C4-2B (cell line): ENCODE results near the gene COX7A2L.
"Not testable (repeated sequence)": the region's sequence is repeated elsewhere in the genome, so short reads cannot be mapped to it uniquely, and the experiment has no call there.

Experiments used
- H3K27ac ChIP-seq: fragments of 450-650 bp; 2 replicates; pipeline ENCODE4 v1.5.1; 2017
- CTCF ChIP-seq: fragments of 450-650 bp; conservative IDR thresholded peaks from 2 replicates; pipeline ENCODE4 v1.5.1; 2017; ENCODE audit warnings: mild to moderate bottlenecking
- ZFX ChIP-seq: fragments of 450-650 bp; IDR thresholded peaks from 2 replicates; pipeline ENCODE4 v1.6.1; 2017

COX7A2L gene

DNA sequence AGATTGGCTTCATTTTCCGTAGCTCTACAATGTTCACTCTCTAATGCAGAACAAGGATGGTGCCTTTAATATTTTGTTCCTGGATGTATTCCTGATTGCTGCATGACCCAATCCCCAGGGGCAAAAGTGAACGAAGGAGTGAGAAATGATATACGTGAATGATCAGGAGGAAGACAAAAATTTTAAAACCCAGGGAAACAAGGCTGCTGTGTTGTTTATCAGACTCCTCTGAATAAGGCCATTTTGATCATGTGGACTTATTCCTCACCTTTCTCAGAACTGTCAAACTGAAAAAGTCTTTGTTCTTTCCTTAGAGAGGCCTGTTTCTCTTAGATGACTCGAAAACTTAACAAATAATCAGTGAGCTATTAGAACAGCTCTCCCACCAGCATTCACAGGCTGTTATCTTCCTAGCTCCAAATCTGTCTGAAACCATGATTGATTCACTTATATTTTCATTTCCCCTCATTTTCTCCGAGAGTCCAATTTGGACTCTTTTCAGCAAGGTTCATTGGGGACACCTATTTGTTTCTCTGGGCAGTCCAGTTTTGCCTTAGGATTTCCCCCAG lies 29.5 kb upstream of the COX7A2L start:
- no peak overlapping the region for H3K27ac ChIP-seq
- TF ChIP-seq ZFX (no peak), CTCF (no peak)

DNA sequence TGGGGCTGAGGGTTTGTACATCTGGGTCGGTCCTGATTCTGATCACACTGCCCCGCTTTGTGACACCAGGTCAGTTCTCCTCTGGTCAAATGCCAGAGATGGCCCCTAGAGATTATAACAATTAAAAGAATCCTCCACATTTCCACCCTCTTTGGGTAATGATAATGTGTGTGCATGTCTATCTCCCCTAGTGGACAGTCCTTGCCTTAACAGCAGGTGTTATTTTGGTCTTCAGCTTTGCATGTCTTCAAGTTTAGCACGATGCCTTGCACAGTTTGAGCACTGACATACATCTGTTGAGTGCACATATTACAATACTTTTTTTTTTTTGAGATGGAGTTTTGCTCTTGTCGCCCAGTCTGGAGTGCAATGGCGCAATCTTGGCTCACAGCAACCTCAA lies 25.7 kb upstream of the COX7A2L start:
- H3K27ac ChIP-seq, result no peak overlapping the region
- TF ChIP-seq ZFX, result no peak
- peak; percentile 28 for TF ChIP-seq CTCF

DNA sequence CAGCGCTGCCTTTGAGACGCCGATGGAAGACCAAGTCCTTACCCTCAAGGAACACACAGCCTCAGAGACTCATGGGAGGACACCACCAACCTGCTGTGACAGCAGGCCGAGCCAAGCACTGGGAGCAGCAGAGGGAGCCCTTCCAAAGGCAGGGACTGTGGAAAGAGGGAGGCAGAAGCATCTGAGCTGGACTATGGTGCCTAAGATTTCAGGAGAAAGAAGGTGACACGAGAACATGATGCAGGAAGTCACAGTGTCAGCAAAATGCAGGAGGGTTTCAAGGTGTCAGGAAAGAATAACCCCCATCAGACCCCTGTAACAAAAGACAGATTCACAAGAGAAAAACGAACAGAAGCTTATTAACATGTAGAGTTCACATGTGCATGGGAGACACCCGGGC lies 24.2 kb upstream of the COX7A2L start:
- no peak for TF ChIP-seq CTCF
- no peak for TF ChIP-seq ZFX
- no peak overlapping the region for H3K27ac ChIP-seq

DNA sequence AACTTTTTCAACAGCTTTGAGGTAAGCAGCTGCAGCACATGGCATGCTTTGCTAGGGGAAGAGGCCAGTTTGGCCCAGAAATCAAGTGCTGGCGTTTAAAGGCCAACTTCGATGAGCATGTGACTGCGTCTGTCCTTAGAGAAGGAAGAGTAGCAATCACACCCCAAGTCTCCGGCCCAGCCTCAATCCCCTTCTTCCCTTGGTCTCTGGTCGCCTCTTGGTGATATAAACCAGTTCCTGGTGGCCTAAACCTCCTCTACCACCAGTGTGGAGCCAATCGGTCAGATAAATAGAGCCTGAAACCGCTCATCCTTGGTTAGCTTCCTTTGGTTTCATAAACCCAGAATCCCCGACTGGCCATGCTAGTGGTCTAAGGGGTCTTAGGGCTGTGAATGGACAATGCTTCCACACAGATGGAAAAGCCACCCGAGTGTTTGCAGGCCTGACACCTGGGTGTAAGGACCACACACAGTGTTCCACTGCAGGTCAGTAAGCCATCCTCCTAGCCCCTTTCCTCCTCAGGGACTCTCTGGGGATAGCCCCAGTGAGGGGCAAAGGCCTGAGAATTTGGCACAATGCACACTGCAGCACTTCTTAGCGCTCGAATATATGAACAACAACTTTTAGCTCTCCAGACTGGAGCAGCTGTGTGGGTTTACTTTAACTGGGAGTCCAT lies 23.0 kb upstream of the COX7A2L start:
- H3K27ac ChIP-seq, result no peak overlapping the region
- TF ChIP-seq ZFX, result no peak
- TF ChIP-seq CTCF, result no peak

DNA sequence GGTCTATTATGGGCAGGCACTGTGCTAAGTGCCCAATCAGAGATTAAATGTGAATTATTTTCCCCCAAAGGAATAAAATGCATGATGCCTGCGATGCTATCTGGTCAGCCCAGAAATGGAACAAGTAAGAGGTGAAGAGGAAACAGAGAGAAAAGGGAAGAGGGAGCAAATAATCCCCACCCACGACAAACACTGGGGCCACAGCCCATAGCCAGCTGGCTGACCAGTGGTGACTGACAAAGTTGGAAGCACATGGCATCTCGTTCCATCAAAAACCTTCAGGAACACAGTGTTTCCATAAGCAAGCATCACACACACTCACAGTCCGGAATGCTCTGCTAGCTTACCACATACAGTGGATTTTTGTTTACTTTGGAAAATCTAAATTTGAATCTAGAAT lies 21.1 kb upstream of the COX7A2L start:
- TF ChIP-seq ZFX (no peak), CTCF (no peak)
- H3K27ac ChIP-seq, result no peak overlapping the region

DNA sequence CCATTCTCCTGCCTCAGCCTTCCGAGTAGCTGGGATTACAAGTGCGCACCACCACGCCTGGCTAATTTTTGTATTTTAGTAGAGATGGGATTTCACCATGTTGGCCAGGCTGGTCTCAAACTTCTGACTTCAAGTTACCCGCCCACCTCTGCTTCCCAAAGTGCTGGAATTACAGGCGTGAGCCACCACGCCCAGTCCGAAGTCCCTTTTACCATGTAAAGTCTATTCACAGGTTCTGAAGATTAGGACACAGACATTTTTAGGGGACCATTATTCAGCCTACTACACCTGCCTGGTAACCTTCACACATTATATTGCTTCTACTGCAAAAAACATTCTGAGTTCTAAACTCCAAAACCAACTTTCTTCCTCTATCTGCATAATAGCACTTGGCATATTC lies 19.0 kb upstream of the COX7A2L start:
- not testable (repeated sequence) for H3K27ac ChIP-seq

GRCh38 chr2:42378415-42378814 lies 17.4 kb upstream of the COX7A2L start:
- no peak overlapping the region for H3K27ac ChIP-seq
- no peak for TF ChIP-seq CTCF
- no peak for TF ChIP-seq ZFX

GRCh38 chr2:42376758-42377157 lies 15.7 kb upstream of the COX7A2L start:
- H3K27ac ChIP-seq, result no peak overlapping the region
- TF ChIP-seq CTCF, result no peak
- no peak for TF ChIP-seq ZFX
